Osteocyte (in vitro differentiated cells): ENCODE data around the gene GFOD1. TPM values are rescaled to one million over a fixed set of nuclear protein-coding genes. Genes with fewer than 3 reads are reported as not detected.
A peak's percentile ranks its signal among the peaks of the same experiment; 100 is the strongest.

ENCODE experiments used
- DNase-seq: peaks from one replicate; pipeline ENCODE4 v3.0.0; 2021; ENCODE audit warnings: mixed read lengths; ENCODE audit not compliant: unreplicated experiment; ENCODE audit errors: extremely low spot score
- H3K27ac Mint-ChIP-seq: one replicate; pipeline ENCODE4 v1.8.0; 2021; ENCODE audit warnings: mild to moderate bottlenecking, mixed read lengths; ENCODE audit not compliant: unreplicated experiment
- H3K27me3 Mint-ChIP-seq: one replicate; pipeline ENCODE4 v1.8.0; 2021; ENCODE audit warnings: mixed read lengths; ENCODE audit not compliant: unreplicated experiment
- H3K36me3 Mint-ChIP-seq: one replicate; pipeline ENCODE4 v1.8.0; 2021; ENCODE audit warnings: mixed read lengths; ENCODE audit not compliant: unreplicated experiment
- H3K4me1 Mint-ChIP-seq: one replicate; pipeline ENCODE4 v1.8.0; 2021; ENCODE audit warnings: mixed read lengths; ENCODE audit not compliant: unreplicated experiment
- H3K4me3 Mint-ChIP-seq: one replicate; pipeline ENCODE4 v1.8.0; 2021; ENCODE audit warnings: mild to moderate bottlenecking, moderate library complexity, mixed read lengths; ENCODE audit not compliant: unreplicated experiment
- H3K9me3 Mint-ChIP-seq: one replicate; pipeline ENCODE4 v1.8.0; 2021; ENCODE audit warnings: mixed read lengths; ENCODE audit not compliant: unreplicated experiment
- CTCF ChIP-seq: fragments of 200-600 bp; sonication (generic); IDR thresholded peaks from 2 replicates; pipeline ENCODE4 v1.5.0; 2021; ENCODE audit warnings: antibody characterized with exemption, mild to moderate bottlenecking, moderate library complexity
- total RNA-seq: library from RNA; stranded (reverse); gene quantifications from 2 replicates; pipeline ENCODE4 v1.2.1, GENCODE V29; 2021

Gene GFOD1
- total RNA-seq, 1 donor from 2014 or later: 0.89 TPM

GRCh38 chr6:13339863-13340630 lies 147.4 kb downstream of the GFOD1 start:
- TF ChIP-seq CTCF: no peak
- DNase-seq: no peak
- no peak overlapping the region for H3K4me3 Mint-ChIP-seq
- H3K36me3 Mint-ChIP-seq: no peaks in the 10 kb centered on the region
- peaks cover 5% of the 10 kb centered on the region for H3K9me3 Mint-ChIP-seq
- H3K4me1 Mint-ChIP-seq: peaks cover 1% of the 10 kb centered on the region
- H3K27me3 Mint-ChIP-seq: peaks cover 38% of the 10 kb centered on the region
- H3K27ac Mint-ChIP-seq: no peak overlapping the region

GRCh38 chr6:13338038-13338437 lies 149.4 kb downstream of the GFOD1 start:
- TF ChIP-seq CTCF: no peak
- Mint-ChIP-seq H3K9me3 (peaks cover 5% of the 10 kb centered on the region), H3K27me3 (peaks cover 37% of the 10 kb centered on the region), H3K36me3 (no peaks in the 10 kb centered on the region), H3K27ac (no peak overlapping the region), H3K4me3 (no peak overlapping the region), H3K4me1 (peaks cover 1% of the 10 kb centered on the region)
- no peak for DNase-seq

- Mint-ChIP-seq H3K36me3 (no peaks in the 10 kb centered on the region), H3K4me3 (no peak overlapping the region), H3K27me3 (peaks cover 31% of the 10 kb centered on the region), H3K4me1 (peaks cover 1% of the 10 kb centered on the region), H3K9me3 (no peaks in the 10 kb centered on the region), H3K27ac (no peak overlapping the region)
- DNase-seq: peak; percentile 92
- peak; percentile 91 for TF ChIP-seq CTCF
Observed at GRCh38 chr6:13336553-13336952, 150.8 kb downstream of the GFOD1 start.

- no peak for DNase-seq
- no peak for TF ChIP-seq CTCF
- Mint-ChIP-seq H3K4me3 (no peak overlapping the region), H3K27me3 (peaks cover 23% of the 10 kb centered on the region), H3K36me3 (no peaks in the 10 kb centered on the region), H3K27ac (no peak overlapping the region), H3K9me3 (no peaks in the 10 kb centered on the region), H3K4me1 (peaks cover 1% of the 10 kb centered on the region)
Observed at GRCh38 chr6:13334953-13335352, 152.4 kb downstream of the GFOD1 start.

- Mint-ChIP-seq H3K27ac (no peak overlapping the region), H3K9me3 (no peaks in the 10 kb centered on the region), H3K4me3 (no peak overlapping the region), H3K4me1 (peaks cover 11% of the 10 kb centered on the region), H3K36me3 (no peaks in the 10 kb centered on the region), H3K27me3 (peaks cover 5% of the 10 kb centered on the region)
- no peak for TF ChIP-seq CTCF
- DNase-seq: no peak
Observed at GRCh38 chr6:13332349-13332706, 155.1 kb downstream of the GFOD1 start.
